ENCODE measurements around the gene LDHD.
"Not testable (repeated sequence)": the region's sequence is repeated elsewhere in the genome, so short reads cannot be mapped to it uniquely, and the experiment has no call there.

Gene LDHD

GRCh38 chr16:75131081-75131480, 14.5 kb upstream of the LDHD start:
- no peaks in the 10 kb centered on the region for H3K27me3 ChIP-seq (ENCODE audit: control insufficient read depth, insufficient read depth, low read length, poor library complexity, severe bottlenecking)
- no peak overlapping the region for H3K4me3 ChIP-seq (ENCODE audit: insufficient read depth, low read depth, low read length)
- WGBS, 2 experiments, result 71 to 74% methylated on average over 7 of the region's 7 CpGs

GRCh38 chr16:75130150-75130771, 13.7 kb upstream of the LDHD start:
- no peaks in the 10 kb centered on the region for H3K4me1 ChIP-seq (ENCODE audit: control insufficient read depth, insufficient read depth, low read length)
- no peaks in the 10 kb centered on the region for H3K9me3 ChIP-seq (ENCODE audit: control insufficient read depth, low read length)
- no peak overlapping the region for H3K4me3 ChIP-seq (ENCODE audit: insufficient read depth, low read depth, low read length)
- H3K27me3 ChIP-seq (ENCODE audit: control insufficient read depth, insufficient read depth, low read length, poor library complexity, severe bottlenecking), result no peaks in the 10 kb centered on the region
- H3K27ac ChIP-seq (ENCODE audit: insufficient read depth, low read depth, low read length, poor library complexity, severe bottlenecking), result no peak overlapping the region
- 88 to 89% methylated on average over 8 to 9 of the region's 9 CpGs for WGBS, 2 experiments
- H3K36me3 ChIP-seq (ENCODE audit: control insufficient read depth, insufficient read depth, low read length), result no peaks in the 10 kb centered on the region

More at GRCh38 chr16:75131081-75131480, 14.5 kb upstream of the LDHD start:
- Histone ChIP-seq H3K9me3 (ENCODE audit: control insufficient read depth, low read length) (no peaks in the 10 kb centered on the region), H3K4me1 (ENCODE audit: control insufficient read depth, insufficient read depth, low read length) (no peaks in the 10 kb centered on the region), H3K36me3 (ENCODE audit: control insufficient read depth, insufficient read depth, low read length) (no peaks in the 10 kb centered on the region), H3K27ac (ENCODE audit: insufficient read depth, low read depth, low read length, poor library complexity, severe bottlenecking) (no peak overlapping the region)

GRCh38 chr16:75129421-75130149, 13.0 kb upstream of the LDHD start:
- H3K27me3 ChIP-seq (ENCODE audit: control insufficient read depth, insufficient read depth, low read length, poor library complexity, severe bottlenecking); H3K4me1 ChIP-seq (ENCODE audit: control insufficient read depth, insufficient read depth, low read length); H3K9me3 ChIP-seq (ENCODE audit: control insufficient read depth, low read length); H3K27ac ChIP-seq (ENCODE audit: insufficient read depth, low read depth, low read length, poor library complexity, severe bottlenecking); H3K36me3 ChIP-seq (ENCODE audit: control insufficient read depth, insufficient read depth, low read length); H3K4me3 ChIP-seq (ENCODE audit: insufficient read depth, low read depth, low read length): not testable (repeated sequence)
- 95 to 98% methylated on average over 4 to 5 of the region's 5 CpGs for WGBS, 2 experiments

GRCh38 chr16:75127713-75128415, 11.3 kb upstream of the LDHD start:
- Histone ChIP-seq H3K27me3 (ENCODE audit: control insufficient read depth, insufficient read depth, low read length, poor library complexity, severe bottlenecking) (no peaks in the 10 kb centered on the region), H3K4me3 (ENCODE audit: insufficient read depth, low read depth, low read length) (no peak overlapping the region)

GRCh38 chr16:75122609-75123008, 6.0 kb upstream of the LDHD start:
- no peak overlapping the region for H3K4me3 ChIP-seq (ENCODE audit: insufficient read depth, low read depth, low read length)
- H3K4me1 ChIP-seq (ENCODE audit: control insufficient read depth, insufficient read depth, low read length), result no peaks in the 10 kb centered on the region
- no peaks in the 10 kb centered on the region for H3K27me3 ChIP-seq (ENCODE audit: control insufficient read depth, insufficient read depth, low read length, poor library complexity, severe bottlenecking)
- H3K36me3 ChIP-seq (ENCODE audit: control insufficient read depth, insufficient read depth, low read length), result no peaks in the 10 kb centered on the region
- H3K27ac ChIP-seq (ENCODE audit: insufficient read depth, low read depth, low read length, poor library complexity, severe bottlenecking), result no peak overlapping the region
- H3K9me3 ChIP-seq (ENCODE audit: control insufficient read depth, low read length), result no peaks in the 10 kb centered on the region
- WGBS, 2 experiments, result 89 to 100% methylated on average over 1 of the region's 1 CpG

More at GRCh38 chr16:75127713-75128415, 11.3 kb upstream of the LDHD start:
- WGBS, 2 experiments, result 88 to 95% methylated on average over 3 to 4 of the region's 4 CpGs
- H3K9me3 ChIP-seq (ENCODE audit: control insufficient read depth, low read length), result no peaks in the 10 kb centered on the region
- no peaks in the 10 kb centered on the region for H3K4me1 ChIP-seq (ENCODE audit: control insufficient read depth, insufficient read depth, low read length)
- H3K27ac ChIP-seq (ENCODE audit: insufficient read depth, low read depth, low read length, poor library complexity, severe bottlenecking), result no peak overlapping the region
- H3K36me3 ChIP-seq (ENCODE audit: control insufficient read depth, insufficient read depth, low read length), result no peaks in the 10 kb centered on the region

GRCh38 chr16:75121949-75122568, 5.5 kb upstream of the LDHD start:
- Histone ChIP-seq H3K27me3 (ENCODE audit: control insufficient read depth, insufficient read depth, low read length, poor library complexity, severe bottlenecking) (no peaks in the 10 kb centered on the region), H3K9me3 (ENCODE audit: control insufficient read depth, low read length) (no peaks in the 10 kb centered on the region), H3K4me1 (ENCODE audit: control insufficient read depth, insufficient read depth, low read length) (no peaks in the 10 kb centered on the region), H3K36me3 (ENCODE audit: control insufficient read depth, insufficient read depth, low read length) (no peaks in the 10 kb centered on the region), H3K4me3 (ENCODE audit: insufficient read depth, low read depth, low read length) (no peak overlapping the region), H3K27ac (ENCODE audit: insufficient read depth, low read depth, low read length, poor library complexity, severe bottlenecking) (no peak overlapping the region)
- WGBS, 2 experiments, result 94 to 95% methylated on average over 6 of the region's 6 CpGs

DNA sequence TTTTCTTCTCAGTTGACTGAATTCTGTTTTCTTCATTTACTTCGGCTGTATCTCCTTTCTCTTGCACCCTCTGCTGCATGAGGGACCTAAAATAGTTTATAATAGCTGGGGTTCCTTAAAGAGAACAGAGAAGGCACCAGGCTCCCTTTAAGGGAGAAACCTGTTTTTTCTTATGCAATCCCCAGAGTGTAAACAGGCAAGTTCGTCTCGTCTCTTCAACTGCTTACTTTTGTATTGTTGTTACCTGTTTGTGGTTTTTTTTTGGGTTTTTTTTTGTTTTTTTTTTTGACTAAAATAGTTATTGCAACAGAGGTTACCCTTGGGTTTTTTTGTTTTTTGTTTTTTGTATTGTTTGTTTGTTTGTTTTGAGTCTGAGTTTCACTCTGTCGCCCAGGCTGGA, 3.7 kb upstream of the LDHD start:
- Histone ChIP-seq H3K27me3 (ENCODE audit: control insufficient read depth, insufficient read depth, low read length, poor library complexity, severe bottlenecking) (no peaks in the 10 kb centered on the region), H3K36me3 (ENCODE audit: control insufficient read depth, insufficient read depth, low read length) (no peaks in the 10 kb centered on the region), H3K9me3 (ENCODE audit: control insufficient read depth, low read length) (no peaks in the 10 kb centered on the region), H3K27ac (ENCODE audit: insufficient read depth, low read depth, low read length, poor library complexity, severe bottlenecking) (no peak overlapping the region), H3K4me3 (ENCODE audit: insufficient read depth, low read depth, low read length) (no peak overlapping the region), H3K4me1 (ENCODE audit: control insufficient read depth, insufficient read depth, low read length) (no peaks in the 10 kb centered on the region)
- WGBS, 2 experiments, result 90 to 97% methylated on average over 4 of the region's 4 CpGs

DNA sequence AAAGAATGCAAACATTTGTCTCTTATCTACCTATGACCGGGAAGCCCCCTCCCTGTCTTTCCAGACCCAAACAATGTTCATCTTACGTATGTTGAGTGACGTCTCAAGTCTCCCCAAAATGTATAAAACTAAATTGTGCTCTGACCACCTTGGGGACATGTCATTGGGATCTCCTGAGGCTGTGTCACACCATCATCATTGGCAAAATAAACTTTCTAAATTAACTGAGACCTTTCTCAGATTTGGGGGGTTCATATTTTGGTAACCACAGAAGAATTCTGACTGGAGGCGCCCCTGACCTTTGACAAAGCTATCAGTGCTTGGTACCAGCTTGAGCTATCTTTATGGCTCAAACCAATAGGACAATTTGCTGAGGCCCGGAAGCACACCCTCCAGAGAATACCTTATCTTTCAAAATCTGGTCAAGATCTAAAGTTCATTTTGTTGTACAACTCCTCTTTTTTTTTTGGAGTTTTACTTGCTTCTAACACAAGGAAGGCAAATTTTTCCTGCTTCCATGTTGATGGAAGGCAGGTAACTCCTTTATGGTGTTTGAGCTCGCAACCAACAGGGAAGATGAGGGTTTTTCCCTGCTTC, 2.5 kb upstream of the LDHD start:
- no peaks in the 10 kb centered on the region for H3K4me1 ChIP-seq (ENCODE audit: control insufficient read depth, insufficient read depth, low read length)
- H3K27ac ChIP-seq (ENCODE audit: insufficient read depth, low read depth, low read length, poor library complexity, severe bottlenecking), result no peak overlapping the region
- no peak overlapping the region for H3K4me3 ChIP-seq (ENCODE audit: insufficient read depth, low read depth, low read length)
- WGBS, 2 experiments, result 69% methylated on average over 6 of the region's 6 CpGs
- H3K36me3 ChIP-seq (ENCODE audit: control insufficient read depth, insufficient read depth, low read length), result no peaks in the 10 kb centered on the region
- no peaks in the 10 kb centered on the region for H3K9me3 ChIP-seq (ENCODE audit: control insufficient read depth, low read length)
- H3K27me3 ChIP-seq (ENCODE audit: control insufficient read depth, insufficient read depth, low read length, poor library complexity, severe bottlenecking), result no peaks in the 10 kb centered on the region

GRCh38 chr16:75116911-75117245, 298 bp upstream of the LDHD start:
- no peaks in the 10 kb centered on the region for H3K9me3 ChIP-seq (ENCODE audit: control insufficient read depth, low read length)
- WGBS, 2 experiments, result 61 to 68% methylated on average over 3 of the region's 3 CpGs
- peak overlapping the region; percentile 55 for H3K27ac ChIP-seq (ENCODE audit: insufficient read depth, low read depth, low read length, poor library complexity, severe bottlenecking)
- H3K27me3 ChIP-seq (ENCODE audit: control insufficient read depth, insufficient read depth, low read length, poor library complexity, severe bottlenecking), result no peaks in the 10 kb centered on the region
- no peaks in the 10 kb centered on the region for H3K36me3 ChIP-seq (ENCODE audit: control insufficient read depth, insufficient read depth, low read length)
- H3K4me1 ChIP-seq (ENCODE audit: control insufficient read depth, insufficient read depth, low read length), result no peaks in the 10 kb centered on the region
- H3K4me3 ChIP-seq (ENCODE audit: insufficient read depth, low read depth, low read length), result peak overlapping the region; percentile 23
